ENCODE results near the gene ING4. TPM values are rescaled to one million over a fixed set of nuclear protein-coding genes. Genes with fewer than 3 reads are reported as not detected.
A peak's percentile ranks its signal among the peaks of the same experiment; 100 is the strongest.

Gene ING4
- total RNA-seq, 1 experiment from 2014 or later, result 23.0 TPM

GRCh38 chr12:6647083-6647604, 15.8 kb downstream of the ING4 start, which contains the start of gene ACRBP:
Gene ACRBP, minus strand, starts transcription at chr12:6647432. Its CDS starts 66 bp downstream, at chr12:6647366.
- DNase-seq (ENCODE audit: low spot score) (peak; percentile 76), ATAC-seq (peak; percentile 92)
- ChIA-PET POLR2A (interaction anchor here (1.0 kb wide), 2 partner anchors 10 to 27 kb away, joined by 3 read pairs; no protein-coding TSS in a partner anchor), CTCF (interaction anchor here (0.7 to 6.2 kb wide), 8 partner anchors 12 to 178 kb away, joined by 4 to 111 read pairs (median 4); partner anchors contain the start of genes LPAR5 and ZNF384)
- Mint-ChIP-seq H3K36me3 (peaks cover 16% of the 10 kb centered on the region), H3K9me3 (no peaks in the 10 kb centered on the region), H3K4me1 (peaks cover 11% of the 10 kb centered on the region), H3K27me3 (ENCODE audit: low read depth) (peaks cover 29% of the 10 kb centered on the region), H3K27ac (peak within 1 kb of the TSS; percentile 25), H3K4me3 (peak within 1 kb of the TSS; percentile 87)
- TF ChIP-seq CDX4 (CRISPR knock-in tag; IDR thresholded peaks at IDR 0.05; ENCODE audit: borderline replicate concordance) (no peak), ETV6 (CRISPR knock-in tag; IDR thresholded peaks at IDR 0.05) (no peak), TP53 (CRISPR knock-in tag; IDR thresholded peaks at IDR 0.05) (no peak), NR1H2 (CRISPR knock-in tag; IDR thresholded peaks at IDR 0.05) (no peak), MXD4 (CRISPR knock-in tag; IDR thresholded peaks at IDR 0.05; ENCODE audit: borderline replicate concordance) (no peak), E2F5 (CRISPR knock-in tag; IDR thresholded peaks at IDR 0.05) (0 out of 2 replicates have a peak, but pooled peaks have one; percentile 20), CTCF (IDR thresholded peaks at IDR 0.05) (no peak), ZNF232 (CRISPR knock-in tag; IDR thresholded peaks at IDR 0.05) (no peak), STAT6 (CRISPR knock-in tag; conservative IDR thresholded peaks at IDR 0.05; ENCODE audit: low read depth) (no peak), TEAD1 (CRISPR knock-in tag; IDR thresholded peaks at IDR 0.05) (no peak), ZBTB21 (CRISPR knock-in tag; IDR thresholded peaks at IDR 0.05; ENCODE audit: borderline replicate concordance) (no peak), USF2 (CRISPR knock-in tag; IDR thresholded peaks at IDR 0.05) (peak; percentile 20; the same call in 1 of the 2 replicates), TCF7 (CRISPR knock-in tag; IDR thresholded peaks at IDR 0.05; ENCODE audit: low read depth) (no peak), ESRRA (CRISPR knock-in tag; IDR thresholded peaks at IDR 0.05; ENCODE audit: borderline replicate concordance) (no peak), ATF1 (CRISPR knock-in tag; IDR thresholded peaks at IDR 0.05) (no peak), ZNF281 (CRISPR knock-in tag; IDR thresholded peaks at IDR 0.05) (no peak), TEAD4 (CRISPR knock-in tag; IDR thresholded peaks at IDR 0.05) (no peak), ZNF512 (CRISPR knock-in tag; IDR thresholded peaks at IDR 0.05; ENCODE audit: borderline replicate concordance) (no peak), ATF3 (CRISPR knock-in tag; conservative IDR thresholded peaks at IDR 0.05) (no peak), GABPB1 (CRISPR knock-in tag; IDR thresholded peaks at IDR 0.05) (no peak), ZBTB43 (CRISPR knock-in tag; IDR thresholded peaks at IDR 0.05) (no peak), MAX (CRISPR knock-in tag; IDR thresholded peaks at IDR 0.05) (0 out of 2 replicates have a peak, but pooled peaks have one; percentile 28), USF1 (CRISPR knock-in tag; IDR thresholded peaks at IDR 0.05) (peak; percentile 39; the same call in 1 of the 2 replicates)
